GM06990 (cell line): ENCODE data around the gene SORBS2.
"Not testable (repeated sequence)": the region's sequence is repeated elsewhere in the genome, so short reads cannot be mapped to it uniquely, and the experiment has no call there.

Source experiments
- DNase-seq: peaks from one replicate; pipeline ENCODE4 v3.0.0-alpha.2; 2011; ENCODE audit not compliant: insufficient read length; ENCODE audit errors: extremely low read depth
- H3K27me3 ChIP-seq: replicated peaks from 2 replicates; pipeline ENCODE4 v1.6.0; 2011; ENCODE audit warnings: low read length; ENCODE audit not compliant: control insufficient read depth, insufficient read depth
- H3K36me3 ChIP-seq: 2 replicates; pipeline ENCODE4 v1.5.1; 2011; ENCODE audit warnings: low read length; ENCODE audit not compliant: control insufficient read depth, insufficient read depth
- H3K4me3 ChIP-seq: replicated peaks from 2 replicates; pipeline ENCODE4 v1.5.1; 2011; ENCODE audit warnings: low read depth, mild to moderate bottlenecking, control low read depth, low read length
- TF ChIP-seq, protein P1 (sequence below): IDR thresholded peaks from 2 replicates; pipeline ENCODE4 v1.5.1; 2011; ENCODE audit warnings: low read length, control low read depth, mild to moderate bottlenecking, inconsistent platforms; ENCODE audit not compliant: insufficient read depth, poor library complexity, severe bottlenecking

The SORBS2 gene

DNA sequence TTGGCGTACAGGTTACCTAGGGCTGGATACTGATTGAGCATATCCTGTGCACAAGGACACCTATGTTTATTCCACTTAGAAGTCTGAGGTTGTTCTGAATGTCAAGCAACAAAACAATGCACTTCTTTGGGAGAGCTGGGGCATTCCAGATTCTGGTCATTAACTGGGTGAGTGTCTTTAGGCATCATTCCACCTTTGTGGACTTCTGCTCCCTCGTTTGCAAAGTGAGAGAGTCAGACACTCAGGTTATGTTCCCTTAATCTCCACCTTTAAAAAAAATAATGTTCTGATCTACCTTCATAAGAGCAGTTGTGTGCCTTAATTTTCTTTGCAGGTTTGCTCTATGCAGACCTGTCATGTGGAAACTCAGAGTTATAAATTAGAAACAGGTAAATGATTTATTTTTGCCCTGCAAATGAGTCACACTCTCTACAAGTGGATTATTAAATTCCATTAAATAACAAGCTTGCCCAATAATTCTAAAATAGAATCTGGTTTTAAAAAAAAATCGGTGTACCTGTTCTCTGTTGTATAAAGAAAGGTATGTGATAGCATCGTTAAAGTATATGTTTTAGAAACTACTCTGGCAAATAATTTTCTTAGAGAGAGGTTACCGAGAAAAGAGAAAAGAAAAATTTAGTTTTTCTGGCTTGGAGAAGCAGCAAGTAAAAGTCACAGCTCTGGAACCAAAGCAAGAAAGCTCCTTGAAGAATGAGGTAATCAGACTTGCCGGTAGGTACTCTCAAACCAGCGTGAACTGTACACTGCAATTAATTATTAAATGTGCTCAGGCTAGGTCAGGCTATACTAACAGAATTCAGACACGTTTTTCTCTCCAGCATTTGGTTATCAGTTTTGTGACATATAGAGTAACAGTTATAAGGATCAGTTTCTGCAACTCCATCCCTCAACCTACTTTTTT is 93.2 kb downstream of the SORBS2 start:
- DNase-seq = no peak
- no peaks in the 10 kb centered on the region for H3K36me3 ChIP-seq
- no peaks in the 10 kb centered on the region for H3K27me3 ChIP-seq
- TF ChIP-seq, protein P1, sequence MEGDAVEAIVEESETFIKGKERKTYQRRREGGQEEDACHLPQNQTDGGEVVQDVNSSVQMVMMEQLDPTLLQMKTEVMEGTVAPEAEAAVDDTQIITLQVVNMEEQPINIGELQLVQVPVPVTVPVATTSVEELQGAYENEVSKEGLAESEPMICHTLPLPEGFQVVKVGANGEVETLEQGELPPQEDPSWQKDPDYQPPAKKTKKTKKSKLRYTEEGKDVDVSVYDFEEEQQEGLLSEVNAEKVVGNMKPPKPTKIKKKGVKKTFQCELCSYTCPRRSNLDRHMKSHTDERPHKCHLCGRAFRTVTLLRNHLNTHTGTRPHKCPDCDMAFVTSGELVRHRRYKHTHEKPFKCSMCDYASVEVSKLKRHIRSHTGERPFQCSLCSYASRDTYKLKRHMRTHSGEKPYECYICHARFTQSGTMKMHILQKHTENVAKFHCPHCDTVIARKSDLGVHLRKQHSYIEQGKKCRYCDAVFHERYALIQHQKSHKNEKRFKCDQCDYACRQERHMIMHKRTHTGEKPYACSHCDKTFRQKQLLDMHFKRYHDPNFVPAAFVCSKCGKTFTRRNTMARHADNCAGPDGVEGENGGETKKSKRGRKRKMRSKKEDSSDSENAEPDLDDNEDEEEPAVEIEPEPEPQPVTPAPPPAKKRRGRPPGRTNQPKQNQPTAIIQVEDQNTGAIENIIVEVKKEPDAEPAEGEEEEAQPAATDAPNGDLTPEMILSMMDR = no peak
- H3K4me3 ChIP-seq = no peak overlapping the region

DNA sequence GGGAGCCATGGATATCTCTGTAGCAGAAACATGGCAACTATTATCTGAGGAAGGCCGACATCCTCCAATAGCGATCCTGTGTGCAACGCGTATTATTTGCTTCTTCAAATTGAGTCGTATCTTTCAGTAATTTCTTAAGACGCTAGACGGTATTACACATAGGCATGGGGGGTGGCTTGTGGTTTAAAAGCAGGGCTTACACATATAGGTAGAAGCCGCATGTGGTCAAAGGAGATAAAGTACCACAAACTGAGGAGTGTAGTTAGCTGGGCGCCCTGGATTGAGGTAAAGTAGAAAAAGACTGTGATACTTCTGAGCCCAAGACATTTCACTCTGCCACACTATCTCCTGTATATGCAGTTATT is 94.6 kb downstream of the SORBS2 start:
- TF ChIP-seq, protein P1 = no peak
- no peak for DNase-seq
- H3K36me3 ChIP-seq = no peaks in the 10 kb centered on the region
- H3K27me3 ChIP-seq = no peaks in the 10 kb centered on the region
- no peak overlapping the region for H3K4me3 ChIP-seq

DNA sequence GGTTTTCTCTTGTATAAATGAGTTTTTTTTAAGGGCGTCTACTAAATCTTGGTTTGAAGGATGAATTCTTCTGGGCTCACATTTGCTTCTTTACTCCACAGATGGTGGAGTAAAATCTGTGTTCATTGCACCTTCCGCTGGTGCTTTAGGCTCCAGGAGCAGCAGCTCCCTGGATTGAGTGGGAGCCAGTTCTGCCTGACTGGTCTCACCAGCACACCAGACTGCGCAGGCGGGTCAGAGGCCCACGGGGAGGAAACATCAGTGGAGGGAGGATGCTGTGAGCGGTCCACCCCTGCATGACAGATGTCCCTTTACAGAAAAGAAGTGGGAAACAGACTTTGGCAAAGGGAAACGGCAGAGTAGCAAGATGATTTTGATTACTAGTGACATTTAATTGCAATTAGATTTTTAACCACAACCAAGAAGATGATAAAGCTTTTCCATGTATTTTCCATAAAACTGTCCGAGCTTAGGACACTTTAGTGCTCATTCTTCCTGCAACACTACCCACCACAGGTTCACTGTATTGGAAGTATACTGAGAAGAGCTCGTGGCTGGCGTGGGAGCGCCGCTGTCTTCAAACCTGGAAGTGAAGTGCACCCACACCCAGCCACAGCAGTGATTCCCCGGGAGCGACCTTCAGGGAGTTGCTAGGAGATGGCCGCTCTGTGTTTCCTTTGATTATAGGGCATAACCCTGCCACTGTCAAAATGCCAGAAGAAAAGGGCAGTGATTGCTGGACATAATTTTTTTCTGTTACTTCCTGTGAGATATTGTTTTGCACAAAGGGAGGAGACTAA is 95.2 kb downstream of the SORBS2 start:
- TF ChIP-seq, protein P1 = no peak
- H3K4me3 ChIP-seq = no peak overlapping the region
- DNase-seq = no peak
- H3K36me3 ChIP-seq = no peaks in the 10 kb centered on the region
- no peaks in the 10 kb centered on the region for H3K27me3 ChIP-seq

DNA sequence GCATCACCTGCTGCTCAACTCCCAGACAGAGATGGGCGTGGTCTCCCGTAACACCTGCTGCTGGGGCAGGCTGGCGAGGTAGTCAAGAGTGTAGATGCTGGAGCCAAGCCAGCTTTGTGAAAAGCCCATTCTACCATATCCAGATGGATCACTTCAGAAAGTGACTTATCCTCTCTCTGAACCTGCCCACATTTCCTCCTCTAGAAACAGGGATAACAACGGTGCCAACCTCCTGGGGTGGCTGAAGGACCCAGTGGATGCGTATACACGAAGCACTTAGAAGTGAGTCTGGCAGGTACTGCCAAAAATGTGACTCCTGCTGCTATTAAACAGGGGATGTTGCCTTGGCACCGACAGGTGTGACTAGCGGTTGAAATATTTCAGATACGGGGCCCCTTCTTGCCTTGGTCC is 95.8 kb downstream of the SORBS2 start:
- Histone ChIP-seq H3K36me3 (no peaks in the 10 kb centered on the region), H3K27me3 (no peaks in the 10 kb centered on the region), H3K4me3 (no peak overlapping the region)
- TF ChIP-seq, protein P1 = no peak
- DNase-seq = no peak

DNA sequence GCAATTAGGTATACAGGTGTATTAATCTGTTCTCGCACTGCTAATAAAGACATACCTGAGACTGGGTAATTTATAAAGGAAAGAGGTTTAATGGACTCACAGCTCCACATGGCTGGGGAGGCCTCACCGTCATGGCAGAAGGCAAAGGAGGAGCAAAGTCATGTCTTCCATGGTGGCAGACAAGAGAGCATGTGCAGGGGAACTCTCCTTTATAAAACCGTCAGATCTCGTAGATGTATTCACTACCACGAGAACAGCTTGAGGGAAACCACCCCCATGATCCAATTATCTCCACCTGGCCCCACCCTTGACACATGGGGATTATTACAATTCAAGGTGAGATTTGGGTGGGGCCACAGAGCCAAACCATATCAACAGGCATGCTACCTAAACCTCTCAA is 97.5 kb downstream of the SORBS2 start:
- H3K27me3 ChIP-seq, DNase-seq, H3K4me3 ChIP-seq: not testable (repeated sequence)

DNA sequence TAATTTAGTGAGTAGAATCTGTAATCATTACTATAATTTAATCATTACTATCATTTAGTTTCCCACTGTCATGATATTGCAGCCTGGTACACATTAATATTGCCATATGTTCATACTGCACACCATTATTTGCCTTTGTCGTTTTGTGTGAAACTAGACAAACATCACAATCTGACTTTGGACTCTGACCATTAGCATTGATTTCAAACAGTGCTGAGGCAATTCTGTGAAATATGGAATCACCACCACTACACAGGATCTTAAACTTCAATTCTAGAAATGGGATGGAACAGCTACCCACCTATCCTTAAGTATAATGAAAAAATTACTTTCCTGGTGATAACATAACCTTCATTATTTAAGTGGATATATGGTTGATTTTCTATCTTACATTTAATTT is 98.3 kb downstream of the SORBS2 start:
- DNase-seq = no peak
- H3K27me3 ChIP-seq = no peaks in the 10 kb centered on the region
- TF ChIP-seq, protein P1 = no peak
- H3K4me3 ChIP-seq = no peak overlapping the region
- H3K36me3 ChIP-seq = no peaks in the 10 kb centered on the region

More for the DNA sequence above, 97.5 kb downstream of the SORBS2 start:
- not testable (repeated sequence) for H3K36me3 ChIP-seq
